Lower leg skin (tissue), 4 donors: ENCODE measurements around the gene PGAM4. TPM values are rescaled to one million over a fixed set of nuclear protein-coding genes. Genes with fewer than 3 reads are reported as not detected.
"Not testable (repeated sequence)": the region's sequence is repeated elsewhere in the genome, so short reads cannot be mapped to it uniquely, and the experiment has no call there.

Source experiments
- DNase-seq, 2 donors: peaks; one replicate each; pipeline ENCODE4 v3.0.0-alpha.2; 2019; ENCODE audit warnings: low spot score in 2 of 2
- H3K4me3 ChIP-seq: fragments of 200-600 bp; sonication (generic); 2 replicates; pipeline ENCODE4 v1.5.1; 2017; ENCODE audit warnings: mild to moderate bottlenecking, low read depth; ENCODE audit not compliant: poor library complexity, severe bottlenecking
- POLR2A ChIP-seq, 2 donors: fragments of 450-650 bp; IDR thresholded peaks; one replicate each; pipeline ENCODE4 v1.6.1; 2016 to 2017; ENCODE audit warnings: antibody characterized with exemption in 2 of 2, mild to moderate bottlenecking in 1 of 2, moderate library complexity in 1 of 2
- WGBS, 2 donors: methylation state at CpG; one replicate each; pipeline ENCODE4 v1.1.5; 2018; 5-methylcytosine and 5-hydroxymethylcytosine counted together
- intact Hi-C: fragments of 100-400 bp; cut with DNase I; formaldehyde crosslinking; loops from one replicate; pipeline ENCODE4 v1.15.0; 2023; ENCODE audit warnings: low total_unique reads
- total RNA-seq, 4 donors: library from RNA; depleted of rRNA; stranded (reverse); fragments of >200 nt; gene quantifications; one replicate each; pipeline ENCODE4 v1.1.0, GENCODE V29; 2016
- TF ChIP-seq, protein P1 (sequence below), 3 donors: fragments of 450-650 bp; IDR thresholded peaks; one replicate each; pipeline ENCODE4 v1.5.1; 2016; ENCODE audit warnings: antibody characterized with exemption in 3 of 3, mild to moderate bottlenecking in 3 of 3, moderate library complexity in 2 of 3

Gene PGAM4
- total RNA-seq, 4 donors from 2014 or later, result not detected

- TF ChIP-seq, protein P1, sequence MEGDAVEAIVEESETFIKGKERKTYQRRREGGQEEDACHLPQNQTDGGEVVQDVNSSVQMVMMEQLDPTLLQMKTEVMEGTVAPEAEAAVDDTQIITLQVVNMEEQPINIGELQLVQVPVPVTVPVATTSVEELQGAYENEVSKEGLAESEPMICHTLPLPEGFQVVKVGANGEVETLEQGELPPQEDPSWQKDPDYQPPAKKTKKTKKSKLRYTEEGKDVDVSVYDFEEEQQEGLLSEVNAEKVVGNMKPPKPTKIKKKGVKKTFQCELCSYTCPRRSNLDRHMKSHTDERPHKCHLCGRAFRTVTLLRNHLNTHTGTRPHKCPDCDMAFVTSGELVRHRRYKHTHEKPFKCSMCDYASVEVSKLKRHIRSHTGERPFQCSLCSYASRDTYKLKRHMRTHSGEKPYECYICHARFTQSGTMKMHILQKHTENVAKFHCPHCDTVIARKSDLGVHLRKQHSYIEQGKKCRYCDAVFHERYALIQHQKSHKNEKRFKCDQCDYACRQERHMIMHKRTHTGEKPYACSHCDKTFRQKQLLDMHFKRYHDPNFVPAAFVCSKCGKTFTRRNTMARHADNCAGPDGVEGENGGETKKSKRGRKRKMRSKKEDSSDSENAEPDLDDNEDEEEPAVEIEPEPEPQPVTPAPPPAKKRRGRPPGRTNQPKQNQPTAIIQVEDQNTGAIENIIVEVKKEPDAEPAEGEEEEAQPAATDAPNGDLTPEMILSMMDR (IDR thresholded peaks at IDR 0.05), result no peak
- 48 to 55% methylated on average over 1 of the region's 1 CpG for WGBS, 2 donors
- H3K4me3 ChIP-seq, result no peak overlapping the region
- no peak for DNase-seq
- intact Hi-C loops, result no loop called here
Measured at GRCh38 chrX:77953302-77953701, 16.1 kb downstream of the PGAM4 start.

DNA sequence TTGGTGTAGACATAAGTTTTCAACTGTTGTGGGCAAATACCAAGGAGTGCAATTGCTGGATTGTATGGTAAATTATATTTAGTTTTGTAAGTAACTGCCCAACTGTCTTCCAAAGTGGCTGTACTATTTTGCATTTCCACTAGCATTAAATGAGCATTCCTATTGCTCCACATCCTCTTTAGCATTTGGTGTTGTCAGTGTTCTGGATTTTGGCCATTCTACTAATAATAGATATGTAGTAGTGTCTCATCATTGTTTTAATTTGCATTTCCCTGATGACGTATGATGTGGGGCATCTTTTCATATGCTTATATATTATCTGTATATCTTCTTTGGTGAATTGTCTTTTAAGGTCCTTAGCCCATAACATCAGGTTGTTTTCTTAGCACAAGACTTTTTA is 17.3 kb downstream of the PGAM4 start:
- no peak overlapping the region for H3K4me3 ChIP-seq
- no peak for TF ChIP-seq POLR2A (IDR thresholded peaks at IDR 0.05)
- TF ChIP-seq, protein P1 (IDR thresholded peaks at IDR 0.05), result no peak
- WGBS, 2 donors, result 40 to 56% methylated on average over 1 of the region's 1 CpG
- intact Hi-C loops, result no loop called here
- no peak for DNase-seq

DNA sequence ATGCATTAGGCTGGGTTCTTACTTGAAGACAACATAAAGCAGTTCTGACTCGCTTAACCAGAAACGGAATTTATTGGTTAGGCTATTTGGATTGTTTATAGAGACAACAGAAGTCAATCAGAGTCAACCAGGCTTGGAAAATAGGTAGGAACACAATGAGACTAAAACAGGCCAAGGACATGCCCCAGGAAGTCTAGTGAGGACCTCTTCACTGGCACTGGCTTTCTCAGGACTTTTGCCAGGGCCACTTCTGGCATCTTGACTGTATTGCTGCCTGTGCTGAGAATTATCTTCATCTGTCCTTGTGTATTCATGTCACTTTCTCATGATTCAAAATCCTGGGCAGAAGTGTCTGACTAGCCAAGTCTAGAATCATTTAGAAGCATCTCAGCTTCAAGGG is 19.6 kb downstream of the PGAM4 start:
- WGBS, 2 donors, result 54 to 71% methylated on average over 2 of the region's 2 CpGs
- DNase-seq, result no peak
- TF ChIP-seq, protein P1 (IDR thresholded peaks at IDR 0.05), result no peak
- no peak for TF ChIP-seq POLR2A (IDR thresholded peaks at IDR 0.05)
- intact Hi-C loops, result no loop called here
- H3K4me3 ChIP-seq, result no peak overlapping the region

DNA sequence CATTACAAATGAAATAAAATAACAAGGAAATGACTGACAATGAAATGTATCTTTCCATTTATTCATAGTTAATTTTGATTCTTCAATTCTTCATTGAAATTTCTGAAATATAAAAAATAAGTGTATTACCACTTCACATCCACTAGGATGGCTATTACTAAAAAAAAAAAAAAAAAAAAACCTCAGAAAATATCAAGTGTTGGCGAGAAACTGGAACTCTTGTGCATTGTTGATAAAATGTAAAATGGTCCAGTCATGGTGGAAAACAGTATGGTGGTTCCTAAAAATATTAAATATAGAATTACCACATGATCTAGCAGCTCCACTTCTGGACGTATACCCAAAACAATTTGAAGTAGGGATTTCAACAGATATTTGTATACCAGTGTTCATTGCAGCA is 22.9 kb downstream of the PGAM4 start:
- 75 to 94% methylated on average over 2 of the region's 2 CpGs for WGBS, 2 donors
- no peak overlapping the region for H3K4me3 ChIP-seq
- no peak for TF ChIP-seq POLR2A (IDR thresholded peaks at IDR 0.05)
- TF ChIP-seq, protein P1 (IDR thresholded peaks at IDR 0.05), result no peak
- intact Hi-C loops, result no loop called here
- no peak for DNase-seq

DNA sequence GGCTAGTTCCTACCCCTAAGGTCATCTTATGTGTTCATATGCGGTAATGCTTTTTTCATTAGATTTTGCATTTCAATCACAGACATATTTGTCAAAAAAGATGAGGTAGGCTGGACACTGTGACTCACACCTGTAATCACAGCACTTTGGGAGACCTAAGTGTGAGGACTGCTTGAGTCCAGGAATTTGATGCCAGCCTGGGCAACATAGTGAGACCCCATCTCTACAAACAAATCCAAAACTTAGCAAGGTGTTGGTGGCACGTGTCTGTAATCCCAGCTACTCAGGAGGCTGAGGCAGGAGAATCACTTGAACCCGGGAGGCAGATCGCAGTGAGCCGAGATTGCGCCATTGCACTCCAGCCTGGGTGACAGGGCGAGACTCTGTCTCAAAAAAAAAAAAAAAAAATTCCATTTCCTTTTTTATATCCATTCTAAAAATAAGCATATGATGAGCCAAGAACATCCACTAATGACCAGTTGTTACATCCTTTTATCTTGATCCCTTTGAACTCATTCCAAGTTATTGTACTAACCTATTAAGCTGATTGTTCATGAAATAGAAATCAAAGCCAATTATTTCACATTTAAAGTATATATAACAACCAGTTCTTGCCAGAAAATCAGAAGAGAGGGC is 23.4 kb downstream of the PGAM4 start:
- no peak for TF ChIP-seq POLR2A (IDR thresholded peaks at IDR 0.05)
- TF ChIP-seq, protein P1 (IDR thresholded peaks at IDR 0.05), result no peak
- no peak for DNase-seq
- H3K4me3 ChIP-seq, result no peak overlapping the region
- 89 to 92% methylated on average over 7 of the region's 7 CpGs for WGBS, 2 donors
- intact Hi-C loops, result no loop called here

DNA sequence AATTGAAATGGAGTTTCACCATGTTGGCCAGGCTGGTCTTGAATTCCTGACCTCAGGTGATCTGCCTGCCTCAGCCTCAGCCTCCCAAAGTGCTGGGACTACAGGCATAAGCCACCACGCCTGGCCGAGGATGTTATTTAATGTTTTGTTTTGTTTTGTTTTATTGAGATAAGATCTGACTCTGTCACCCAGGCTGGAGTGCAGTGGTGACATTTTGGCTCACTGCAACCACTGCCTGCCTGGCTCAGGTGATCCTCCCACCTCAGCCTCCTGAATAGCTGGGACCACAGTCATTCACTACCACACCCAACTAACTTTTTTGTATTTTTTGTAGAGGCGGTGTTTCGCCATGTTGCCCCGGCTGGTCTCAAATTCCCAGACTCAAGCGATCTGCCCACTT is 24.4 kb downstream of the PGAM4 start:
- H3K4me3 ChIP-seq, DNase-seq, intact Hi-C loops: not testable (repeated sequence)
- 91 to 96% methylated on average over 6 of the region's 6 CpGs for WGBS, 2 donors
